ENCODE measurements around the gene PPFIBP1.

The PPFIBP1 gene

GRCh38 chr12:27566626-27567025 is 42.6 kb downstream of the PPFIBP1 start:
- Histone ChIP-seq H3K79me2 (ENCODE audit: low read length) (no peaks in the 10 kb centered on the region), H4K20me1 (ENCODE audit: insufficient read depth, low read length) (no peaks in the 10 kb centered on the region), H3K9me3 (ENCODE audit: insufficient read depth, low read length) (no peaks in the 10 kb centered on the region), H3K27me3 (ENCODE audit: low read depth, low read length) (peaks cover 28% of the 10 kb centered on the region), H3K36me3 (replicated peaks; ENCODE audit: low read depth, low read length) (no peaks in the 10 kb centered on the region), H3K9ac (ENCODE audit: low read length) (no peak overlapping the region), H3K4me1 (ENCODE audit: low read length) (no peaks in the 10 kb centered on the region), H3K27ac (ENCODE audit: low read length) (no peak overlapping the region), H3K4me3 (ENCODE audit: low read length) (no peak overlapping the region), H3K4me2 (ENCODE audit: low read length) (no peak overlapping the region), H2AFZ (ENCODE audit: low read depth, low read length) (no peak overlapping the region)
- no peak for TF ChIP-seq CTCF (IDR thresholded peaks at IDR 0.05; ENCODE audit: low read depth, low read length)
- TF ChIP-seq EZH2phosphoT487 (IDR thresholded peaks at IDR 0.05; ENCODE audit: low read depth), result no peak

- no peak for TF ChIP-seq CTCF (IDR thresholded peaks at IDR 0.05; ENCODE audit: low read depth, low read length)
- TF ChIP-seq EZH2phosphoT487 (IDR thresholded peaks at IDR 0.05; ENCODE audit: low read depth), result no peak
- H3K9ac ChIP-seq (ENCODE audit: low read length), result no peak overlapping the region
- no peaks in the 10 kb centered on the region for H3K79me2 ChIP-seq (ENCODE audit: low read length)
- H4K20me1 ChIP-seq (ENCODE audit: insufficient read depth, low read length), result no peaks in the 10 kb centered on the region
- H3K4me1 ChIP-seq (ENCODE audit: low read length), result peaks cover 3% of the 10 kb centered on the region
- H2AFZ ChIP-seq (ENCODE audit: low read depth, low read length), result no peak overlapping the region
- H3K9me3 ChIP-seq (ENCODE audit: insufficient read depth, low read length), result no peaks in the 10 kb centered on the region
- no peak overlapping the region for H3K27ac ChIP-seq (ENCODE audit: low read length)
- no peak overlapping the region for H3K4me2 ChIP-seq (ENCODE audit: low read length)
- no peaks in the 10 kb centered on the region for H3K36me3 ChIP-seq (replicated peaks; ENCODE audit: low read depth, low read length)
- peaks cover 20% of the 10 kb centered on the region for H3K27me3 ChIP-seq (ENCODE audit: low read depth, low read length)
- no peak overlapping the region for H3K4me3 ChIP-seq (ENCODE audit: low read length)
Measured at GRCh38 chr12:27571463-27571862, 47.5 kb downstream of the PPFIBP1 start.

DNA sequence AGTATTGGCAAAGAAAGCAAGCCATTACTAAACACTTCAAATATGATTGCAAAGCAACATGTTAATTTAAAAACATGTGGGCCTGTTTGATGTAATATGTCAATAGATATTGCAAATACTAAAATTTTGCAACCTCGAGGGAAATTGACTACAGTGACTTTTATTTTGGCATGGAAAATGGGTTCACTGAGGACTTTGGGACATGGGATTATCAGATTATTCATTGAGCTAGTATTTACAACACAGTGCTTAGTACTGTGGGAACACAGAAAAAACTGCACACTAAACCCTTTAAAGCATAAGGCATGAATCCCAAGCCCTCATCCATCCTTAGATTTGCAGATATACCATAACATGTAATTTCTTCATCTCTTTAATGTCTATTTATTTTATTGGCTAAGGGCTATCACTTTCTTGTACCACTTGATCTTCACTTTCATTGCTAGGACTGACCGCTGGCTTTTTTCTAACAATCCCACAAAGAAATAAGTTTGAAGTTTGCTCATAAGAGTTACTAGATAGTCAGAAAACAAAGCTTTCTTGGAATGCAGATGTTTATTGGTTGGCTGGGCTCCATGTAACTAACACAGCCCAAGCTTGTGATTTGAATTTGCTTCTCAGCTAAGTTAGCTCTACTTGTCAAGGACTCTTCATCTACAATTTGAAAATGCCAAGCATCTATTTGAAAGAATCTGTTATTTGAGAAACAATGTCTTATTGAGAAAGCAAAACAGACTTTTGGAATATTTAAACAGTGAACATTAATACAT is 48.7 kb downstream of the PPFIBP1 start:
- no peak overlapping the region for H3K27ac ChIP-seq (ENCODE audit: low read length)
- no peak for TF ChIP-seq CTCF (IDR thresholded peaks at IDR 0.05; ENCODE audit: low read depth, low read length)
- TF ChIP-seq EZH2phosphoT487 (IDR thresholded peaks at IDR 0.05; ENCODE audit: low read depth), result no peak

DNA sequence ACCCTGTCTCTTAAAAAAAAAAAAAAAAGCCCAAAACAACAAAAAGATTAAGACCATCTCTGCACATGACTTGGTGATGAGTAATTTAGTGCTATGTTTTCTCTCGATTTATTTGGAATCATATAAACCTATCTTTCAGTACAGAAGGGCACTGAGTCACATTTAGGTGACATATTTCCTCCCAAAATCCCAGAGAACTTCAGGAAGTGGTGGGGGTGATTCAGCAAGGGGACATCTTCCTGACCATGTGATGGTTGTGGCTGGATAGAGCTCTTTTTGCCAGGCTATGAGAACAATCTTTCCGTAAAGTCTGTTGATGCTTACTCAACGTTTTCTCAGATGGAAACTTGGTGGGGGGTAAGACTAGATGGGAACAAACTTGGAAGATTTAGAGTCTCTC is 50.0 kb downstream of the PPFIBP1 start:
- Histone ChIP-seq H3K27me3 (ENCODE audit: low read depth, low read length) (0 out of 2 replicates have a peak, but pooled peaks cover under 1% of the 10 kb centered on the region), H3K9me3 (ENCODE audit: insufficient read depth, low read length) (no peaks in the 10 kb centered on the region), H3K4me1 (ENCODE audit: low read length) (peaks cover 25% of the 10 kb centered on the region), H3K4me3 (ENCODE audit: low read length) (no peak overlapping the region), H4K20me1 (ENCODE audit: insufficient read depth, low read length) (no peaks in the 10 kb centered on the region), H3K79me2 (ENCODE audit: low read length) (no peaks in the 10 kb centered on the region), H2AFZ (ENCODE audit: low read depth, low read length) (no peak overlapping the region), H3K27ac (ENCODE audit: low read length) (no peak overlapping the region), H3K9ac (ENCODE audit: low read length) (no peak overlapping the region), H3K4me2 (ENCODE audit: low read length) (no peak overlapping the region), H3K36me3 (replicated peaks; ENCODE audit: low read depth, low read length) (no peaks in the 10 kb centered on the region)
- TF ChIP-seq CTCF (IDR thresholded peaks at IDR 0.05; ENCODE audit: low read depth, low read length) (no peak), EZH2phosphoT487 (IDR thresholded peaks at IDR 0.05; ENCODE audit: low read depth) (no peak)

More for the DNA sequence above, 48.7 kb downstream of the PPFIBP1 start:
- Histone ChIP-seq H3K36me3 (replicated peaks; ENCODE audit: low read depth, low read length) (no peaks in the 10 kb centered on the region), H3K4me2 (ENCODE audit: low read length) (no peak overlapping the region), H3K9ac (ENCODE audit: low read length) (no peak overlapping the region), H3K9me3 (ENCODE audit: insufficient read depth, low read length) (no peaks in the 10 kb centered on the region), H3K4me3 (ENCODE audit: low read length) (no peak overlapping the region), H2AFZ (ENCODE audit: low read depth, low read length) (no peak overlapping the region), H3K4me1 (ENCODE audit: low read length) (peaks cover 12% of the 10 kb centered on the region), H3K79me2 (ENCODE audit: low read length) (no peaks in the 10 kb centered on the region), H4K20me1 (ENCODE audit: insufficient read depth, low read length) (no peaks in the 10 kb centered on the region), H3K27me3 (ENCODE audit: low read depth, low read length) (peaks cover 10% of the 10 kb centered on the region; the same call in 1 of the 2 replicates)

Measured in OCI-LY3 (cell line).